K562 (cell line): Measurements from ENCODE around the gene BRDT. TPM values are rescaled to one million over a fixed set of nuclear protein-coding genes. Genes with fewer than 3 reads are reported as not detected.

Experiments used
- ATAC-seq: fragments of 200-7000 bp; cut with Tn5 transposase; 3 replicates; pipeline ENCODE4 v1.9.1; 2020; ENCODE audit warnings: moderate library complexity
- BruUV-seq: library from RNA; stranded (reverse); fragments of 400-500 nt; replicated peaks from 2 replicates; lab custom pipeline; 2021; lab: Mats Ljungman, UMichigan
- CTCF ChIA-PET: fragments of 300-600 bp; formaldehyde crosslinking; extraction: SDS; loops from one replicate; lab custom pipeline; 2021; ENCODE audit warnings: low intra/inter-chr PET ratio; lab: Yijun Ruan, JAX
- POLR2A ChIA-PET: fragments of 300-600, 350-650 bp; sonication (Branson Sonifier 250); formaldehyde crosslinking; extraction: SDS; loops from one replicate; lab custom pipeline; 2021; ENCODE audit warnings: antibody characterized with exemption, inconsistent platforms; lab: Yijun Ruan, JAX
- DNase-seq, 4 experiments: peaks; one replicate each; pipeline versions ENCODE4 v3.0.0 to v3.0.0-alpha.2; 2011 to 2018; ENCODE audit warnings: low spot score in 3 of 4, mixed read lengths in 3 of 4; ENCODE audit errors: extremely low read depth in 1 of 4
- FAIRE-seq: peaks from 2 replicates; lab custom pipeline; 2011; peaks lifted over from hg19 to GRCh38; lab: Jason Lieb, UNC
- H2AFZ ChIP-seq: 2 replicates; pipeline ENCODE4 v1.6.0; 2011; ENCODE audit warnings: low read depth, low read length, control low read depth, inconsistent platforms
- H3K27ac ChIP-seq: fragments of 200-600 bp; 3 replicates; pipeline ENCODE4 v1.8.0; 2011; ENCODE audit warnings: low read depth, mild to moderate bottlenecking, control low read depth, inconsistent platforms, low read length, moderate library complexity, mixed read lengths; ENCODE audit errors: extremely low read depth
- H3K27me3 ChIP-seq, 2 experiments: fragments of 300-600 bp in 1 of 2; 2 replicates in 1 of 2; 3 replicates in 1 of 2; pipeline versions ENCODE4 v1.6.0 to v1.8.0; 2011; ENCODE audit warnings: inconsistent platforms in 2 of 2, low read length in 2 of 2, mild to moderate bottlenecking in 1 of 2, mixed read lengths in 1 of 2, moderate library complexity in 1 of 2; ENCODE audit not compliant: control insufficient read depth in 2 of 2, insufficient read depth in 2 of 2
- H3K36me3 ChIP-seq: fragments of 300-600 bp; 3 replicates; pipeline ENCODE4 v1.8.0; 2011; ENCODE audit warnings: mild to moderate bottlenecking, low read length, inconsistent platforms; ENCODE audit not compliant: control insufficient read depth, insufficient read depth
- H3K4me1 ChIP-seq, 2 experiments: fragments of 200-600 bp in 1 of 2; replicated peaks in 1 of 2; 2 replicates in 1 of 2; 3 replicates in 1 of 2; pipeline versions ENCODE4 v1.5.1 to v1.8.0; 2011; ENCODE audit warnings: inconsistent platforms in 2 of 2, low read length in 2 of 2, mild to moderate bottlenecking in 1 of 2, mixed read lengths in 1 of 2, moderate library complexity in 1 of 2; ENCODE audit not compliant: control insufficient read depth in 2 of 2, insufficient read depth in 2 of 2
- H3K4me2 ChIP-seq: 2 replicates; pipeline ENCODE4 v1.6.1; 2011; ENCODE audit warnings: low read length, control low read depth, inconsistent platforms, mixed read lengths; ENCODE audit not compliant: insufficient read depth
- H3K4me3 ChIP-seq: fragments of 200-600 bp; sonication (generic), shearing (Covaris generic); 2 replicates; pipeline ENCODE4 v1.5.1; 2016; ENCODE audit warnings: control low read depth, inconsistent platforms
- H3K79me2 ChIP-seq: fragments of 200-600 bp; 3 replicates; pipeline ENCODE4 v1.8.0; 2011; ENCODE audit warnings: low read length, inconsistent platforms; ENCODE audit not compliant: control insufficient read depth, insufficient read depth
- H3K9ac ChIP-seq, 2 experiments: 2 replicates each; pipeline versions ENCODE4 v1.6.0 to v1.6.1; 2011; ENCODE audit warnings: low read depth in 2 of 2, low read length in 2 of 2, control low read depth in 1 of 2, inconsistent platforms in 1 of 2, mild to moderate bottlenecking in 1 of 2, mixed read lengths in 1 of 2; ENCODE audit not compliant: insufficient read depth in 1 of 2
- H3K9me1 ChIP-seq: one replicate; pipeline ENCODE4 v1.6.0; 2011; ENCODE audit warnings: inconsistent platforms, mild to moderate bottlenecking, low read length, moderate library complexity; ENCODE audit not compliant: control insufficient read depth, insufficient read depth
- H3K9me3 ChIP-seq: replicated peaks from 2 replicates; pipeline ENCODE4 v1.5.1; 2011; ENCODE audit warnings: low read depth, low read length, inconsistent platforms; ENCODE audit not compliant: control insufficient read depth, insufficient read depth
- H4K20me1 ChIP-seq: replicated peaks from 2 replicates; pipeline ENCODE4 v1.6.1; 2011; ENCODE audit warnings: low read length, inconsistent platforms, mixed read lengths; ENCODE audit not compliant: control insufficient read depth, insufficient read depth
- CREBBP ChIP-seq: IDR thresholded peaks from one replicate; pipeline ENCODE4 v1.6.1; 2012; ENCODE audit warnings: low read depth, mild to moderate bottlenecking, control low read depth, inconsistent platforms, low read length
- CTCFL ChIP-seq: IDR thresholded peaks from 2 replicates; pipeline ENCODE4 v1.6.1; 2011; ENCODE audit warnings: borderline replicate concordance, low read depth, mild to moderate bottlenecking, moderate library complexity, low read length; ENCODE audit not compliant: insufficient read depth, poor library complexity, severe bottlenecking
- E4F1 ChIP-seq: fragments of 250-450 bp; sonication (Bioruptor Pico); IDR thresholded peaks from 2 replicates; pipeline ENCODE4 v1.5.0; 2021; ENCODE audit warnings: mild to moderate bottlenecking, borderline replicate concordance
- ETV1 ChIP-seq: fragments of 450-650 bp; conservative IDR thresholded peaks from 2 replicates; pipeline ENCODE4 v1.6.1; 2016; ENCODE audit warnings: missing genetic modification characterization, control low read depth, low read depth, missing compliant biosample characterization
- FOSL1 ChIP-seq: fragments of 200-800 bp; sonication (Bioruptor generic); conservative IDR thresholded peaks from 2 replicates; pipeline ENCODE4 v1.6.1; 2016; ENCODE audit warnings: missing genetic modification characterization, missing compliant biosample characterization
- FOXO4 ChIP-seq: fragments of 450-650 bp; formaldehyde crosslinking; IDR thresholded peaks from 2 replicates; pipeline ENCODE4 v1.4.0; 2020; ENCODE audit warnings: mild to moderate bottlenecking, moderate library complexity
- NBN ChIP-seq: fragments of 450-650 bp; IDR thresholded peaks from 2 replicates; pipeline ENCODE4 v1.6.1; 2016; ENCODE audit warnings: low read depth, mild to moderate bottlenecking
- SAP30 ChIP-seq: fragments of 200-600 bp; sonication (generic); IDR thresholded peaks from 2 replicates; pipeline ENCODE4 v1.6.1; 2012; ENCODE audit warnings: borderline replicate concordance, low read depth, mild to moderate bottlenecking, moderate library complexity, low read length, control low read depth, inconsistent platforms; ENCODE audit not compliant: insufficient read depth, poor library complexity, severe bottlenecking
- STAT5A ChIP-seq: IDR thresholded peaks from 2 replicates; pipeline ENCODE4 v1.6.1; 2012; ENCODE audit warnings: low read length, inconsistent platforms, borderline replicate concordance
- ZBTB1 ChIP-seq: sonication (generic); formaldehyde crosslinking; IDR thresholded peaks from 2 replicates; pipeline ENCODE4 v1.8.1; 2023; ENCODE audit warnings: missing genetic modification reagents, low read depth, mild to moderate bottlenecking, borderline replicate concordance
- ZC3H4 ChIP-seq: sonication (generic); formaldehyde crosslinking; IDR thresholded peaks from 2 replicates; pipeline ENCODE4 v1.9.0; 2021; ENCODE audit warnings: missing genetic modification reagents, borderline replicate concordance
- ZFP30 ChIP-seq: fragments of 250-450 bp; sonication (Bioruptor Pico); IDR thresholded peaks from 2 replicates; pipeline ENCODE4 v1.8.0; 2022; ENCODE audit warnings: moderate library complexity, mild to moderate bottlenecking, inconsistent platforms, borderline replicate concordance
- ZNF707 ChIP-seq: fragments of 250-450 bp; sonication (Bioruptor Pico); conservative IDR thresholded peaks from 2 replicates; pipeline ENCODE4 v1.8.0; 2022; ENCODE audit warnings: inconsistent platforms, mild to moderate bottlenecking, moderate library complexity
- WGBS: fragments of 100-300 bp; shearing (Covaris generic); methylation state at CpG from one replicate; pipeline ENCODE4 v1.1.6; 2016; ENCODE audit warnings: low coverage, mixed read lengths; ENCODE audit not compliant: insufficient coverage; ENCODE audit errors: missing lambda C conversion rate; 5-methylcytosine and 5-hydroxymethylcytosine counted together
- in situ Hi-C: fragments of 300-500 bp; cut with MboI; formaldehyde crosslinking; loops from 4 replicates; pipeline ENCODE4 v1.15.0; 2018; ENCODE audit warnings: inconsistent platforms, mixed read lengths
- intact Hi-C: fragments of 100-400 bp; cut with micrococcal nuclease; formaldehyde crosslinking; loops from 2 replicates; pipeline ENCODE4 v1.14.2; 2022
- polyA plus RNA-seq, 8 experiments: library from polyadenylated mRNA; depleted of rRNA in 4 of 8; stranded (reverse) in 5 of 8; unstranded in 3 of 8; fragments of >200 nt; fragmentation: Nextera tagmentation in 2 of 8; fragmentation: Illumina TruSeq in 1 of 8; extraction: Ambion mirVana in 2 of 8; extraction: Trizol in 1 of 8; gene quantifications; 2 replicates each; pipeline versions ENCODE4 v1.2.1 to v1.2.3, GENCODE V29; 2011 to 2014; ENCODE audit warnings: inconsistent platforms in 1 of 8, missing spikeins in 1 of 8
- total RNA-seq, 7 experiments: library from RNA; depleted of rRNA in 6 of 7; stranded (reverse); fragments of >200 nt in 6 of 7; fragmentation: Illumina TruSeq in 2 of 7; extraction: Trizol in 2 of 7; gene quantifications; 2 replicates each; pipeline versions ENCODE4 v1.2.1 to v1.2.3, GENCODE V29; 2011 to 2021; ENCODE audit warnings: low replicate concordance in 1 of 7

The BRDT gene
- total and polyA plus RNA-seq, 9 of the 15 experiments (the other 6 are each of a cell fraction or from before 2014, with no cell fraction given), result 0.01 TPM; not detected in 8

- no peak for TF ChIP-seq ZBTB1
Measured at GRCh38 chr1:92030656-92031107, 81.5 kb downstream of the BRDT start (continued).

GRCh38 chr1:92031281-92032110 lies 82.3 kb downstream of the BRDT start:
- POLR2A ChIA-PET, result no interaction called here
- no peak overlapping the region for H3K4me3 ChIP-seq
- no peaks in the 10 kb centered on the region for H3K79me2 ChIP-seq
- H3K36me3 ChIP-seq, result no peaks in the 10 kb centered on the region
- H2AFZ ChIP-seq, result no peak overlapping the region
- FAIRE-seq (peak; percentile 6), ATAC-seq (no peak), DNase-seq (no peak)
- intact Hi-C loops, result no loop called here
- H3K9me1 ChIP-seq, result no peaks in the 10 kb centered on the region
- in situ Hi-C loops, result no loop called here
- no peak overlapping the region for H3K9ac ChIP-seq
- H3K27me3 ChIP-seq, result peaks cover 20 to 40% of the 10 kb centered on the region in 2 experiments
- WGBS, result 0% methylated on average over 6 of the region's 6 CpGs
- CTCF ChIA-PET, result no interaction called here
- no peaks in the 10 kb centered on the region for H3K9me3 ChIP-seq
- no peak overlapping the region for H3K27ac ChIP-seq
- no peak overlapping the region for H3K4me2 ChIP-seq
- H3K4me1 ChIP-seq, result peaks cover 0 to 7% of the 10 kb centered on the region in 2 experiments; a peak in 2 of 5 replicates
- H4K20me1 ChIP-seq, result no peaks in the 10 kb centered on the region
- no TSS peak for BruUV-seq
- TF ChIP-seq NBN (no peak), STAT5A (no peak), ETV1 (tag) (no peak), ZFP30 (no peak), FOXO4 (no peak), CTCFL (no peak), FOSL1 (tag) (no peak), E4F1 (CRISPR knock-in tag) (no peak), ZC3H4 (CRISPR knock-in tag) (no peak), SAP30 (no peak), ZNF707 (no peak), CREBBP (no peak)
